Type B pancreatic cell (in vitro differentiated cells): Measurements from ENCODE around the gene HSDL2. TPM values are rescaled to one million over a fixed set of nuclear protein-coding genes. Genes with fewer than 3 reads are reported as not detected.
"Not testable (repeated sequence)": the region's sequence is repeated elsewhere in the genome, so short reads cannot be mapped to it uniquely, and the experiment has no call there.

Source experiments
- DNase-seq: peaks from one replicate; pipeline ENCODE4 v3.0.0; 2021; ENCODE audit warnings: mixed read lengths; ENCODE audit not compliant: unreplicated experiment; ENCODE audit errors: extremely low spot score
- H3K27ac Mint-ChIP-seq: 2 replicates; pipeline ENCODE4 v1.8.0; 2021; ENCODE audit warnings: mild to moderate bottlenecking, mixed read lengths
- H3K27me3 Mint-ChIP-seq: 2 replicates; pipeline ENCODE4 v1.8.0; 2021; ENCODE audit warnings: mixed read lengths
- H3K36me3 Mint-ChIP-seq: 2 replicates; pipeline ENCODE4 v1.8.0; 2021; ENCODE audit warnings: mixed read lengths
- H3K4me1 Mint-ChIP-seq: one replicate; pipeline ENCODE4 v1.8.0; 2021; ENCODE audit warnings: mixed read lengths; ENCODE audit not compliant: unreplicated experiment
- H3K4me3 Mint-ChIP-seq: 2 replicates; pipeline ENCODE4 v1.8.0; 2021; ENCODE audit warnings: mild to moderate bottlenecking, mixed read lengths
- H3K9me3 Mint-ChIP-seq: 2 replicates; pipeline ENCODE4 v1.8.0; 2021; ENCODE audit warnings: mixed read lengths
- total RNA-seq: library from RNA; stranded (reverse); gene quantifications from 2 replicates; pipeline ENCODE4 v1.2.1, GENCODE V29; 2021; ENCODE audit warnings: low replicate concordance
- TF ChIP-seq, protein P1 (sequence below): fragments of 200-600 bp; sonication (generic); conservative IDR thresholded peaks from 2 replicates; pipeline ENCODE4 v1.5.0; 2021; ENCODE audit warnings: antibody characterized with exemption, mild to moderate bottlenecking

The HSDL2 gene
- total RNA-seq, 1 donor from 2014 or later: 37.5 TPM

DNA sequence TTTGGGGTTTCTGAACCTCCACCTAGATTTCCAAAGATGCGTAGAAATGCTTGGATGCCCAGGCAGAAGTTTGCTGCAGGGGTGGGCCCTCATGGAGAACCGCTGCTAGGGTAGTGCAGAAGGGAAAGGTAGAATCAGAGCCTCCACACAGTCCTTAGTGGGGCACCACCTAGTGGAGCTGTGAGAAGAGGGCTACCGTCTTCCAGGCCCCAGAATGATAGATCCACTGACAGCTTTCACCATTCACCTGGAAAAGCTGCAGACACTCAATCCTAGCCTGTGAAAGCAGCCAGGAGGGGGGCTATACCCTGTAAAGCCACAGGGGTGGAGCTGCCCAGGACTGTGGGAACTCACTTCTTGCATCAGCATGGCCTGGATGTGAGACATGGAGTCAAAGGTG is 13.3 kb upstream of the HSDL2 start:
- DNase-seq: no peak
- Mint-ChIP-seq H3K27me3 (no peaks in the 10 kb centered on the region), H3K36me3 (peaks cover 13% of the 10 kb centered on the region), H3K4me3 (no peak overlapping the region), H3K9me3 (peaks cover 7% of the 10 kb centered on the region), H3K27ac (no peak overlapping the region), H3K4me1 (no peaks in the 10 kb centered on the region)
- TF ChIP-seq, protein P1, sequence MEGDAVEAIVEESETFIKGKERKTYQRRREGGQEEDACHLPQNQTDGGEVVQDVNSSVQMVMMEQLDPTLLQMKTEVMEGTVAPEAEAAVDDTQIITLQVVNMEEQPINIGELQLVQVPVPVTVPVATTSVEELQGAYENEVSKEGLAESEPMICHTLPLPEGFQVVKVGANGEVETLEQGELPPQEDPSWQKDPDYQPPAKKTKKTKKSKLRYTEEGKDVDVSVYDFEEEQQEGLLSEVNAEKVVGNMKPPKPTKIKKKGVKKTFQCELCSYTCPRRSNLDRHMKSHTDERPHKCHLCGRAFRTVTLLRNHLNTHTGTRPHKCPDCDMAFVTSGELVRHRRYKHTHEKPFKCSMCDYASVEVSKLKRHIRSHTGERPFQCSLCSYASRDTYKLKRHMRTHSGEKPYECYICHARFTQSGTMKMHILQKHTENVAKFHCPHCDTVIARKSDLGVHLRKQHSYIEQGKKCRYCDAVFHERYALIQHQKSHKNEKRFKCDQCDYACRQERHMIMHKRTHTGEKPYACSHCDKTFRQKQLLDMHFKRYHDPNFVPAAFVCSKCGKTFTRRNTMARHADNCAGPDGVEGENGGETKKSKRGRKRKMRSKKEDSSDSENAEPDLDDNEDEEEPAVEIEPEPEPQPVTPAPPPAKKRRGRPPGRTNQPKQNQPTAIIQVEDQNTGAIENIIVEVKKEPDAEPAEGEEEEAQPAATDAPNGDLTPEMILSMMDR: no peak

DNA sequence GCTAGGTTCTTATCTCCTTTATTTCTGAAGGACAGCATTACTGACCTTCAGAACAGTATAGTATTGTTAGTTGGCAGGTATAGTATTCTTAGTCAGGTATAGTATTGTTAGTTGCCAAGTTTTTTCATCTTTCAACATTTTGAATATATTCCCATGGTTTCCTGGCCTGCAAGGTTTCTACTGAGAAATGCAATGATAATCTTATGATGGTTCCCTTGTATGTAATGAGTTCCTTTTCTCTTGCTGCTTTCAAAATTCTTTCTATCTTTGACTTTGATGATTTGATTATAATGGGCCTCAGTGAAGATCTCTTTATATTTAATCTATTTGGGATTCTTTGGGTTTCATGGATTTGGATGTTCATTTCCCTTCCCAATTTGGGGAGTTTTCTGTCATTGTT is 12.4 kb upstream of the HSDL2 start:
- no peak for DNase-seq
- TF ChIP-seq, protein P1: no peak
- H3K9me3 Mint-ChIP-seq: peaks cover 7% of the 10 kb centered on the region
- H3K27me3 Mint-ChIP-seq: no peaks in the 10 kb centered on the region
- no peaks in the 10 kb centered on the region for H3K4me1 Mint-ChIP-seq
- no peak overlapping the region for H3K27ac Mint-ChIP-seq
- H3K36me3 Mint-ChIP-seq: peaks cover 13% of the 10 kb centered on the region
- no peak overlapping the region for H3K4me3 Mint-ChIP-seq

DNA sequence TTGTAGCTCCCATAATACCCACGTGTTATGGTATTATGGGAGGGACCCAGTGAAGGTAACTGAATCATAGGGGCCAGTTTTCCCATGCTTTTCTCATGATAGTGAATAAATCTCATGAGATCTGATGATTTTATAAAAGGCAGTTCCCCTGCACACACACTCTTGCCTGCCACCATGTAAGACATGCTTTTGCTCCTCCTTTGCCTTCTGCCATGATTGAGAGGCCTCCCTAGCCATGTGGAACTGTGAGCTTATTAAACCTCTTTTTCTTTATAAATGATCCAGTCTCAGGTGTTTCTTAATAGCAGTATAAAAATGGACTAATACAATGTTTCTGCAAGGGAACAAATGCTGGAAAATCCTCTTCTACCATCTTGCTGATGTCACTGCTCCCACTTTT is 10.1 kb upstream of the HSDL2 start:
- peaks cover 12% of the 10 kb centered on the region for H3K9me3 Mint-ChIP-seq
- H3K4me1 Mint-ChIP-seq: no peaks in the 10 kb centered on the region
- DNase-seq: no peak
- H3K4me3 Mint-ChIP-seq: no peak overlapping the region
- H3K36me3 Mint-ChIP-seq: peaks cover 18% of the 10 kb centered on the region
- no peak overlapping the region for H3K27ac Mint-ChIP-seq
- no peaks in the 10 kb centered on the region for H3K27me3 Mint-ChIP-seq
- TF ChIP-seq, protein P1: no peak

DNA sequence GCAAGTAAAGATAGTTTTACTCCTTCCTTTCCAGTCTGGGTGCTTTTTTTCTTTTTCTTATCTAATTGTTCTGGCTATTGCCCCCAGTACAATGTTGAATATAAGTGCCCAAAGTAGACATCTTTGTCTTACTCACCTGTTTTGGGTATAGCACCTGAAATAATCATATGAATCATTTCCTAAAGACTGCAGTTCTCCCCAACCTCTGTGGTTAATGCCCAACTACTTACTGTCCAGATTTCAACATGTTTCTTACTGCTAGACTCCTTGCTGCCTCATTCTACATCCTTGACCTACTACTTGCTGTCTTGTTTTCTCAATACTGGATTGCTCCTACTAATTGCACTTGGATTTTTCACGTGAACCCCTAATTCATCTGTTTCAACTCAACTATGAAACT is 8.8 kb upstream of the HSDL2 start:
- H3K27me3 Mint-ChIP-seq: no peaks in the 10 kb centered on the region
- peaks cover 23% of the 10 kb centered on the region for H3K36me3 Mint-ChIP-seq
- no peak overlapping the region for H3K27ac Mint-ChIP-seq
- TF ChIP-seq, protein P1: no peak
- no peak overlapping the region for H3K4me3 Mint-ChIP-seq
- no peak for DNase-seq
- peaks cover 10% of the 10 kb centered on the region for H3K9me3 Mint-ChIP-seq
- H3K4me1 Mint-ChIP-seq: no peaks in the 10 kb centered on the region

DNA sequence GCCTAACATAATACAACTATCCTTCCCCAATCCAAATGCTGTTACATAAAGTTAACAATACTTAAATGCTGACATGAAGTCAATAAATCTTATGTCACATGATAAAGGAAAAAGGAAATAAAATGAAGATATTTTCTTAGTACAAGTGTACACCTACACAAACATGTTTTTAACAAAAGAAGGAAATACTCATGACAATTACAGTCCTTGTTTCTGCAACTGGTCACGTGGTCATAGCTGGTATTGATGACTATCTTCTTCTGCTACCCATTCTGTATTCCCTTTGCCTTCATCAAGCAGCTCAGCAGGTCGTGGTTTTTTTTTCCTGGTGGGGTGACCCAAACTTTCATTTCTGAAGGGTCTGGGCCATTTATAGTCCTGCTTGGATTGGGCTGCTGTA is 6.2 kb upstream of the HSDL2 start:
- H3K27ac Mint-ChIP-seq, H3K27me3 Mint-ChIP-seq, DNase-seq, H3K4me3 Mint-ChIP-seq: not testable (repeated sequence)
- Mint-ChIP-seq H3K9me3 (peaks cover 15% of the 10 kb centered on the region), H3K36me3 (peaks cover 28% of the 10 kb centered on the region), H3K4me1 (peaks cover 15% of the 10 kb centered on the region)

DNA sequence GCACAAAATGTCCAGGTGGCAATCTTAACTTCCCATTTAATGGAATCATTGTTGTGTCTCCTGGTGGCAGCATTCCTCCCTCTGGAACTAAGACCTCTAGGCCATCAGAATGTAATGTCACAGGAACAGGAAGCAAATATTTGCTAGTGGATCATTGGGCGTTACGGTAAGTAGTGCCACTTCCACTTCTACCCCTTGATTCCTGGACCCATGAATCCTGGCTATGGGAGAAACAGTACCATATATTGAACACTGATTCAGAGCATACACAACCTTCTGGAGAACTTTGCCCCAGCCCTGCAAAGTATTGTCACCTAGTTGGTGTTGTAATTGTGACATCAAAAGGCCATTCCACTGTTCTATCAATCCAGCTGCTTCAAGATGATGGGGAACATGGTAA is 5.7 kb upstream of the HSDL2 start:
- not testable (repeated sequence) for DNase-seq, H3K4me3 Mint-ChIP-seq, H3K27me3 Mint-ChIP-seq, H3K27ac Mint-ChIP-seq
- Mint-ChIP-seq H3K4me1 (peaks cover 18% of the 10 kb centered on the region), H3K9me3 (peaks cover 15% of the 10 kb centered on the region), H3K36me3 (peaks cover 28% of the 10 kb centered on the region)

DNA sequence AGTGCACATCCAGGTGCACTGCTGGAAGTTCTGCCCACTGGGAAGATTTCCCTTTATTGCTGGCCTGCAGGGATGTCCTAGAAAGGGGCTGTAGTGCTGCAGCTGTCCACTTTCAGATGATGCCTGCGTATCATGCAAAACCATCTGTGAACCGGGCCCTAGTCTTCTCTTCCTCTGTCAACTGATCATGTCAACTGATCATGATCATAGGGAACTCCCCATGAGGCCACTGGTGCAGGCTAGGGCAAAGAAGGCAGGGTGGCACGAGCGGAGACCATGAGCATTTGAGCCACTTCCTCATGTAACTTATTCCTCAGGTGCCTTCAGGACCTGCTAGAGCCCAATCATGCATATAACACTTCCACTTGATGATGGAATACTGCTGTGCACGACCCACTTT is 4.5 kb upstream of the HSDL2 start:
- Mint-ChIP-seq H3K9me3 (peaks cover 15% of the 10 kb centered on the region), H3K4me1 (peaks cover 20% of the 10 kb centered on the region), H3K27ac (no peak overlapping the region)

More for the DNA sequence above, 4.5 kb upstream of the HSDL2 start:
- no peak for DNase-seq
- TF ChIP-seq, protein P1: no peak
- peaks cover 22% of the 10 kb centered on the region for H3K36me3 Mint-ChIP-seq
- H3K27me3 Mint-ChIP-seq: no peaks in the 10 kb centered on the region
- H3K4me3 Mint-ChIP-seq: no peak overlapping the region
